ENCODE results near the gene KRT36. TPM values are rescaled to one million over a fixed set of nuclear protein-coding genes. Genes with fewer than 3 reads are reported as not detected.

Gene KRT36
- total RNA-seq, 2 donors from 2014 or later = not detected

- DNase-seq (ENCODE audit: low spot score) (no peak), ATAC-seq (ENCODE audit: insufficient number of reproducible peaks, low FRiP score, low read depth) (no peak)
- H3K27ac ChIP-seq = no peak overlapping the region
- no peaks in the 10 kb centered on the region for H3K9me3 ChIP-seq
- no peak overlapping the region for H3K4me3 ChIP-seq
- H3K27me3 ChIP-seq (replicated peaks; ENCODE audit: insufficient read depth) = no peaks in the 10 kb centered on the region
- no peaks in the 10 kb centered on the region for H3K4me1 ChIP-seq (ENCODE audit: control insufficient read depth in 1 of 2, low read depth in 2 of 2)
- no peak for TF ChIP-seq CTCF (IDR thresholded peaks at IDR 0.05)
- H3K36me3 ChIP-seq = no peaks in the 10 kb centered on the region
Measured at GRCh38 chr17:41486316-41486715, 3.4 kb downstream of the KRT36 start.

GRCh38 chr17:41484920-41485904, 4.5 kb downstream of the KRT36 start:
- ATAC-seq (ENCODE audit: insufficient number of reproducible peaks, low FRiP score, low read depth) = no peak
- DNase-seq (ENCODE audit: low spot score) = no peak
- no peaks in the 10 kb centered on the region for H3K27me3 ChIP-seq (replicated peaks; ENCODE audit: insufficient read depth)
- H3K9me3 ChIP-seq = no peaks in the 10 kb centered on the region
- no peaks in the 10 kb centered on the region for H3K36me3 ChIP-seq
- no peak overlapping the region for H3K4me3 ChIP-seq
- no peak overlapping the region for H3K27ac ChIP-seq
- TF ChIP-seq CTCF (IDR thresholded peaks at IDR 0.05) = no peak
- H3K4me1 ChIP-seq (ENCODE audit: control insufficient read depth in 1 of 2, low read depth in 2 of 2) = no peaks in the 10 kb centered on the region

- Histone ChIP-seq H3K36me3 (no peaks in the 10 kb centered on the region), H3K27me3 (replicated peaks; ENCODE audit: insufficient read depth) (no peaks in the 10 kb centered on the region), H3K4me1 (ENCODE audit: control insufficient read depth in 1 of 2, low read depth in 2 of 2) (no peaks in the 10 kb centered on the region), H3K9me3 (no peaks in the 10 kb centered on the region), H3K4me3 (no peak overlapping the region), H3K27ac (no peak overlapping the region)
- DNase-seq (ENCODE audit: low spot score) (no peak), ATAC-seq (ENCODE audit: insufficient number of reproducible peaks, low FRiP score, low read depth) (no peak)
- TF ChIP-seq CTCF (IDR thresholded peaks at IDR 0.05) = no peak
Measured at GRCh38 chr17:41483991-41484826, 5.5 kb downstream of the KRT36 start.

- H3K27me3 ChIP-seq (replicated peaks; ENCODE audit: insufficient read depth) = no peaks in the 10 kb centered on the region
- no peak overlapping the region for H3K4me3 ChIP-seq
- H3K36me3 ChIP-seq = no peaks in the 10 kb centered on the region
- no peak for TF ChIP-seq CTCF (IDR thresholded peaks at IDR 0.05)
- no peaks in the 10 kb centered on the region for H3K9me3 ChIP-seq
- H3K27ac ChIP-seq = no peak overlapping the region
- ATAC-seq (ENCODE audit: insufficient number of reproducible peaks, low FRiP score, low read depth) = no peak
- H3K4me1 ChIP-seq (ENCODE audit: control insufficient read depth in 1 of 2, low read depth in 2 of 2) = no peaks in the 10 kb centered on the region
- DNase-seq (ENCODE audit: low spot score) = no peak
Measured at GRCh38 chr17:41483531-41483930, 6.2 kb downstream of the KRT36 start.

- no peak within 1 kb of the TSS for H3K27ac ChIP-seq
- no peaks in the 10 kb centered on the region for H3K36me3 ChIP-seq
- H3K9me3 ChIP-seq = no peaks in the 10 kb centered on the region
- H3K27me3 ChIP-seq (replicated peaks; ENCODE audit: insufficient read depth) = no peaks in the 10 kb centered on the region
- no peaks in the 10 kb centered on the region for H3K4me1 ChIP-seq (ENCODE audit: control insufficient read depth in 1 of 2, low read depth in 2 of 2)
- DNase-seq (ENCODE audit: low spot score) = no peak
- no peak within 1 kb of the TSS for H3K4me3 ChIP-seq
- no peak for TF ChIP-seq CTCF (IDR thresholded peaks at IDR 0.05)
- ATAC-seq (ENCODE audit: insufficient number of reproducible peaks, low FRiP score, low read depth) = no peak
Measured at GRCh38 chr17:41481036-41481435, 8.7 kb downstream of the KRT36 start, which contains the start of gene KRT35. KRT35 (minus strand) TSS chr17:41481151; CDS start chr17:41481097, 54 bp downstream.

Measured in thoracic aorta (tissue), 2 donors.